SK-N-SH (cell line): ENCODE measurements around the gene MYO16. TPM values are rescaled to one million over a fixed set of nuclear protein-coding genes. Genes with fewer than 3 reads are reported as not detected.

Source experiments
- CTCF ChIA-PET: fragments of 300-600, 350-600 bp; formaldehyde crosslinking; extraction: SDS; loops from one replicate; lab custom pipeline; 2021; lab: Yijun Ruan, JAX
- POLR2A ChIA-PET: fragments of 350-600 bp; sonication (Branson Sonifier 250); formaldehyde crosslinking; extraction: SDS; loops from one replicate; lab custom pipeline; 2020; ENCODE audit warnings: antibody characterized with exemption, inconsistent platforms; lab: Yijun Ruan, JAX
- DNase-seq: peaks from one replicate; pipeline ENCODE4 v3.0.0; 2012
- H2AFZ ChIP-seq: fragments of 200-600 bp; sonication (generic); 2 replicates; pipeline ENCODE4 v1.8.1; 2016; ENCODE audit warnings: antibody characterized with exemption, mild to moderate bottlenecking, low read depth
- H3F3A ChIP-seq: fragments of 200-600 bp; sonication (generic); replicated peaks from 2 replicates; pipeline ENCODE3; 2016; ENCODE audit warnings: antibody characterized with exemption, mild to moderate bottlenecking; ENCODE audit not compliant: insufficient read depth
- H3K27ac ChIP-seq, 2 experiments: fragments of 200-500 bp in 1 of 2; fragments of 200-600 bp in 1 of 2; sonication (Bioruptor generic) in 1 of 2; sonication (generic), shearing (Covaris generic) in 1 of 2; 2 replicates each; pipeline versions ENCODE4 v1.5.1 to v1.6.1; 2014 to 2016; ENCODE audit warnings: low read depth in 2 of 2, inconsistent platforms in 1 of 2, low read length in 1 of 2, mild to moderate bottlenecking in 1 of 2, mixed read lengths in 1 of 2
- H3K27me3 ChIP-seq: fragments of 200-600 bp; sonication (generic), shearing (Covaris generic); 2 replicates; pipeline ENCODE4 v1.6.1; 2016; ENCODE audit warnings: mixed run types; ENCODE audit not compliant: insufficient read depth
- H3K36me3 ChIP-seq, 2 experiments: fragments of 200-500 bp in 1 of 2; fragments of 200-600 bp in 1 of 2; sonication (Bioruptor generic) in 1 of 2; sonication (generic) in 1 of 2; replicated peaks in 1 of 2; 2 replicates each; pipeline versions ENCODE3 to v1.5.1; 2014 to 2016; ENCODE audit warnings: low read length in 1 of 2, mild to moderate bottlenecking in 1 of 2; ENCODE audit not compliant: insufficient read depth in 2 of 2, control insufficient read depth in 1 of 2
- H3K4me1 ChIP-seq, 2 experiments: fragments of 200-500 bp in 1 of 2; fragments of 200-600 bp in 1 of 2; sonication (Bioruptor generic) in 1 of 2; sonication (generic), shearing (Covaris generic) in 1 of 2; 2 replicates each; pipeline versions ENCODE4 v1.5.1 to v1.6.1; 2014 to 2016; ENCODE audit warnings: low read depth in 1 of 2, low read length in 1 of 2, mixed run types in 1 of 2; ENCODE audit not compliant: insufficient read depth in 2 of 2, control insufficient read depth in 1 of 2
- H3K4me2 ChIP-seq: fragments of 200-600 bp; sonication (generic), shearing (Covaris generic); 2 replicates; pipeline ENCODE4 v1.6.1; 2017; ENCODE audit warnings: mixed run types
- H3K4me3 ChIP-seq, 2 experiments: fragments of 200-500 bp in 1 of 2; fragments of 200-600 bp in 1 of 2; sonication (Bioruptor generic) in 1 of 2; sonication (generic), shearing (Covaris generic) in 1 of 2; 2 replicates each; pipeline versions ENCODE4 v1.5.1 to v1.8.1; 2014 to 2016; ENCODE audit warnings: low read depth in 2 of 2, inconsistent platforms in 1 of 2, low read length in 1 of 2, mild to moderate bottlenecking in 1 of 2, mixed read lengths in 1 of 2, moderate library complexity in 1 of 2
- H3K79me2 ChIP-seq: fragments of 200-600 bp; sonication (generic); 2 replicates; pipeline ENCODE4 v1.8.1; 2017; ENCODE audit warnings: mild to moderate bottlenecking; ENCODE audit not compliant: insufficient read depth
- H3K9ac ChIP-seq: fragments of 200-600 bp; sonication (generic); 2 replicates; pipeline ENCODE4 v1.6.1; 2017; ENCODE audit warnings: mixed run types
- H3K9me2 ChIP-seq: fragments of 200-600 bp; sonication (generic); 2 replicates; pipeline ENCODE4 v1.6.1; 2017; ENCODE audit warnings: mixed run types
- H3K9me3 ChIP-seq: fragments of 200-600 bp; sonication (generic); 2 replicates; pipeline ENCODE4 v1.6.1; 2017; ENCODE audit warnings: mixed run types, mild to moderate bottlenecking, moderate library complexity
- H4K20me1 ChIP-seq: fragments of 200-600 bp; sonication (generic); 2 replicates; pipeline ENCODE4 v1.6.1; 2017; ENCODE audit warnings: mild to moderate bottlenecking, mixed run types; ENCODE audit not compliant: insufficient read depth
- CHD2 ChIP-seq: fragments of 150-350 bp; IDR thresholded peaks from 2 replicates; pipeline ENCODE4 v1.6.1; 2018; ENCODE audit warnings: low read length; ENCODE audit not compliant: partially characterized antibody
- CTCF ChIP-seq: fragments of 200-600 bp; sonication (generic); IDR thresholded peaks from 2 replicates; pipeline ENCODE4 v1.6.1; 2017; ENCODE audit warnings: antibody characterized with exemption, mild to moderate bottlenecking, moderate library complexity
- ELF1 ChIP-seq: IDR thresholded peaks from 2 replicates; pipeline ENCODE4 v1.4.0; 2012
- EP300 ChIP-seq, 2 experiments: IDR thresholded peaks; 2 replicates each; pipeline versions ENCODE4 v1.4.0 to v1.6.1; 2012; ENCODE audit warnings: borderline replicate concordance in 1 of 2, low read depth in 1 of 2, low read length in 1 of 2
- FOSL2 ChIP-seq: IDR thresholded peaks from 2 replicates; pipeline ENCODE4 v1.4.0; 2012; ENCODE audit warnings: low read depth, mild to moderate bottlenecking, moderate library complexity, borderline replicate concordance
- GABPA ChIP-seq: IDR thresholded peaks from 2 replicates; pipeline ENCODE4 v1.4.0; 2012; ENCODE audit warnings: low read depth, mild to moderate bottlenecking
- GATA2 ChIP-seq: sonication (generic); formaldehyde crosslinking; IDR thresholded peaks from 2 replicates; pipeline ENCODE4 v1.5.0; 2020; ENCODE audit warnings: mild to moderate bottlenecking, missing genetic modification reagents
- IRF3 ChIP-seq: fragments of 150-350 bp; IDR thresholded peaks from 2 replicates; pipeline ENCODE4 v1.6.1; 2016; ENCODE audit warnings: mild to moderate bottlenecking, low read depth, low read length
- MEF2A ChIP-seq: IDR thresholded peaks from 2 replicates; pipeline ENCODE4 v1.4.0; 2012; ENCODE audit warnings: low read depth, borderline replicate concordance
- NRF1 ChIP-seq: IDR thresholded peaks from 2 replicates; pipeline ENCODE4 v1.6.1; 2012; ENCODE audit warnings: low read depth, mild to moderate bottlenecking, low read length
- PBX3 ChIP-seq: IDR thresholded peaks from 2 replicates; pipeline ENCODE4; 2012
- RAD21 ChIP-seq: IDR thresholded peaks from 2 replicates; pipeline ENCODE4 v1.6.1; 2012; ENCODE audit warnings: mild to moderate bottlenecking, low read length
- REST ChIP-seq: IDR thresholded peaks from 2 replicates; pipeline ENCODE4 v1.6.1; 2012; ENCODE audit warnings: mild to moderate bottlenecking, low read depth, low read length, moderate library complexity
- RFX5 ChIP-seq: IDR thresholded peaks from 2 replicates; pipeline ENCODE4 v1.6.1; 2012; ENCODE audit warnings: mild to moderate bottlenecking, improper control_type of control experiment, low read length
- RXRA ChIP-seq: IDR thresholded peaks from 2 replicates; pipeline ENCODE4 v1.4.0; 2012; ENCODE audit warnings: low read depth, mild to moderate bottlenecking, borderline replicate concordance
- SMC3 ChIP-seq: IDR thresholded peaks from 2 replicates; pipeline ENCODE4 v1.6.1; 2012; ENCODE audit warnings: low read depth, low read length, improper control_type of control experiment
- TEAD4 ChIP-seq: IDR thresholded peaks from 2 replicates; pipeline ENCODE4 v1.4.0; 2012; ENCODE audit warnings: mild to moderate bottlenecking, borderline replicate concordance; ENCODE audit not compliant: insufficient read depth
- USF2 ChIP-seq: fragments of 150-350 bp; IDR thresholded peaks from 2 replicates; pipeline ENCODE4 v1.6.1; 2017; ENCODE audit warnings: antibody characterized with exemption, low read length, low read depth, borderline replicate concordance
- WGBS: methylation state at CpG from one replicate; pipeline ENCODE4 v1.1.6; 2017; ENCODE audit warnings: low lambda C conversion rate; 5-methylcytosine and 5-hydroxymethylcytosine counted together
- polyA plus RNA-seq, 3 experiments: library from polyadenylated mRNA; depleted of rRNA; stranded (reverse); fragments of >200 nt; gene quantifications; 2 replicates each; pipeline ENCODE4 v1.2.3, GENCODE V29; 2012

MYO16 gene
- polyA plus RNA-seq, 1 of the 3 experiments (the other 2 are of a cell fraction): 0.07 TPM

GRCh38 chr13:108760541-108760940 is 131.1 kb downstream of the MYO16 start:
- CTCF ChIA-PET: no interaction called here
- H3K4me3 ChIP-seq: no peak overlapping the region
- H3K79me2 ChIP-seq: no peaks in the 10 kb centered on the region
- no peaks in the 10 kb centered on the region for H3F3A ChIP-seq
- no peaks in the 10 kb centered on the region for H4K20me1 ChIP-seq
- 35% methylated on average over 3 of the region's 3 CpGs for WGBS
- no peaks in the 10 kb centered on the region for H3K27me3 ChIP-seq
- no peaks in the 10 kb centered on the region for H3K9me3 ChIP-seq
- no peak for DNase-seq
- no peak for TF ChIP-seq FOSL2
- TF ChIP-seq USF2: no peak
- TF ChIP-seq SMC3: no peak
- no peak for TF ChIP-seq IRF3
- TF ChIP-seq EP300 (IDR thresholded peaks at IDR 0.05; ENCODE audit: borderline replicate concordance in 1 of 2, low read depth in 1 of 2, low read length in 1 of 2): no peak
- no peak for TF ChIP-seq MEF2A
- TF ChIP-seq RFX5: no peak
- TF ChIP-seq CHD2: no peak
- no peak for TF ChIP-seq ELF1
- TF ChIP-seq PBX3: no peak
- TF ChIP-seq GATA2 (CRISPR knock-in tag): no peak
- no peak for TF ChIP-seq GABPA
- H3K9me2 ChIP-seq: no peaks in the 10 kb centered on the region
- no peak overlapping the region for H3K9ac ChIP-seq
- no peak overlapping the region for H3K27ac ChIP-seq
- POLR2A ChIA-PET: no interaction called here
- no peak overlapping the region for H2AFZ ChIP-seq
- H3K4me1 ChIP-seq: no peaks in the 10 kb centered on the region
- no peak overlapping the region for H3K4me2 ChIP-seq
- no peaks in the 10 kb centered on the region for H3K36me3 ChIP-seq

GRCh38 chr13:108768035-108768434 is 138.6 kb downstream of the MYO16 start:
- no peaks in the 10 kb centered on the region for H3K4me1 ChIP-seq
- CTCF ChIA-PET: no interaction called here
- 44% methylated on average over 5 of the region's 5 CpGs for WGBS
- no peaks in the 10 kb centered on the region for H3K9me3 ChIP-seq
- no peaks in the 10 kb centered on the region for H3K36me3 ChIP-seq
- no peak overlapping the region for H3K4me3 ChIP-seq
- H3K9ac ChIP-seq: no peak overlapping the region
- no peak overlapping the region for H2AFZ ChIP-seq
- H3K4me2 ChIP-seq: no peak overlapping the region
- POLR2A ChIA-PET: no interaction called here
- H3K9me2 ChIP-seq: no peaks in the 10 kb centered on the region
- no peaks in the 10 kb centered on the region for H3F3A ChIP-seq
- H4K20me1 ChIP-seq: no peaks in the 10 kb centered on the region
- no peak for DNase-seq
- H3K79me2 ChIP-seq: no peaks in the 10 kb centered on the region
- no peaks in the 10 kb centered on the region for H3K27me3 ChIP-seq
- H3K27ac ChIP-seq: no peak overlapping the region
- no peak for TF ChIP-seq REST
- no peak for TF ChIP-seq GATA2 (CRISPR knock-in tag)
- TF ChIP-seq RXRA: no peak
- TF ChIP-seq MEF2A: no peak
- TF ChIP-seq TEAD4: no peak
- TF ChIP-seq CTCF: no peak
- TF ChIP-seq NRF1: no peak
- TF ChIP-seq FOSL2: no peak
- TF ChIP-seq IRF3: no peak
- no peak for TF ChIP-seq RAD21
